NCI-H146 treated with DMSO at 0.1 percent for 48 hours (cell line): Measurements from ENCODE around the gene ST6GALNAC3.

Source experiments
- DNase-seq: peaks from one replicate; lab custom pipeline; 2025; ENCODE audit not compliant: unreplicated experiment; lab: John Stamatoyannopoulos, UW

Gene ST6GALNAC3

DNA sequence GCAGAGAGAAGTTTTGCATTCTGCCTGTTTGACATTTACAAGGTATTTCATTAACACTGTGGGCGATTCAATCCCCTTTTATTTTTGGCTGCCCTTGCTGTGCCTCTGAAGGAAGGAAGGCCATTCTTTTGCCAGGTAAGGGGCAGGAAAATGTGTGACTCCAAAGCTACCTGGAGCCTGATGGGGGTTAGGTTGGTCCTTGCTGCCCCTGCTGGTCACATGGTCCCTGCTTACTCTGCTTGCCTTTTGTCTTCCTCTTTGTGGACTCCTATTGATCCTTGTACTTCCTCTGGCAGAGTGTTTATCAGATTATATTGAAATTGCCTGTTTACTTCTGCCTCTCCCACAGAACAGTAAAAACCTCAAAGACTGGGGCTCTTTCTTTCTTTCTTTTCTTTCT, 65.7 kb downstream of the ST6GALNAC3 start:
- peak; percentile 9 for DNase-seq

DNA sequence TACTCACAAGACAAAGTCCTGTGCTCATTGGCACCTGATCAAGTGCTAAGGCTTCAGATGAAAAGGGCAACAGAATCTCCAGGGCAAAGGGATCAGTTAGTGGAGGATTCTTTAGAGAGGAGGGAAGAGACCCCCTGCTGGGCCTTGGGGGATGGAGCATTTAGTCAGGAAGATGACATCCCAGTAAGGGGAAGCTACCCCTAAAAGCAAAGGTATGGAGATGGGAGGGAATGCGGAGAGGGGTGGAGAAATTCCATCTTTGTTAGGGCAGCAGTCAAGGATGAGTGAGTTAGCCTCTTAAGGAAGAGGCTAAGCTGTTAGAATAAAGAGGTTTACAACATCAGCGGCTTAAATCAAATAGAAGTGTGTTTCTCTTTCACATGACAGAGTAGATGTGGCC, 67.4 kb downstream of the ST6GALNAC3 start:
- DNase-seq = no peak

DNA sequence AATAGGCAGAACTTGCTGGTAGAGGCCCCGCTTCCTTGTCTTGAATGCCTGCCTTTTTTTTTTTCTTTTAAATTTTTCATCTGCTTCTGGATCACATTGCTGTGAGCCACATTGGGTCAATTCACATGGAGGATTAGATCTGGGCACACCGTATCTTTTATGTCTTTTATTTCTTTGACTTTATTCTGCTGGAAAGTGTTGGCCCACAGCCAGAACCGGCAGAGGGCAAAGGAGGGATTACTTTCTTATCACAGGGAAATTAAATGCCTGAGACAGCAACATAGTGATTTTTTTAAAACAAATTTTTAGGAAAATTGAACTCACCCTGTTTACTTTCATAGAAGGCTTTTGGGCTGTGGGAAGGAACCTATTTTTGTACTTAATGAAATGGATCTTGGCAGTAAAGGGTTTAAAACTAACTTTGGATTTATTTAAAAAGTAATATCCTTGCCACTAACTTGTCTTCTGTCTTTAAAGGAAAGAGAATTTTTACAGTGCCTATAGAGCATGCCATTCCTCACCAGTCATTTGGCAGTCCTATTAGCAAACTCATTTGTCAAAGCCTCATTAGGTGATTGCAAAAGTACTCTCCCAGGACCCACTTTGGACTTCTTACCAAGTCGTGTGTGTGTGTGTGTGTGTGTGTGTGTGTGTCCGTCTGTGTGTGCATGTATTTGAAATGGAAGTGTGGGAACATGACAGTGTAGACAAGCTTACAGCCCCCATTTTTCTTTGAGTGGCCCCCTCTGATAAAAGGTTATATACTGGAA, 68.4 kb downstream of the ST6GALNAC3 start:
- no peak for DNase-seq

DNA sequence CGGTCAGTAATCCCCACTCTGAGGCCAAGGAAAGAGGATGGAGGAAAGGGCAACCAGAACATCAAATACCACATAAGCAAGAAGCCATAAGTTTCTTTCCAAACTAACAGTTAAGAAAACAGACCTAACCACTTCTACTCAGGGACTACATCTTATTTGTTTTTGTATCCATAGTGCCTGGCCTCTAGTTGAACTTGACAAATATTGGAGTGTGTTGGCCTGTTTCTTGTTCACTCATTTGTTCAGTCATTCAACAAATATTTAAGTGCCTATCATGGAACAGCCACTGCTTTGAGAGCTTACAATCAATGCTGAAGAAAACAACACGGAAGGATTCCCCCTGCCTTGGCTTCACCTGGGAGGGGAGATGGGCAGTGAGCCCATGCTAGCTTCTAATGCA, 69.7 kb downstream of the ST6GALNAC3 start:
- DNase-seq = no peak

DNA sequence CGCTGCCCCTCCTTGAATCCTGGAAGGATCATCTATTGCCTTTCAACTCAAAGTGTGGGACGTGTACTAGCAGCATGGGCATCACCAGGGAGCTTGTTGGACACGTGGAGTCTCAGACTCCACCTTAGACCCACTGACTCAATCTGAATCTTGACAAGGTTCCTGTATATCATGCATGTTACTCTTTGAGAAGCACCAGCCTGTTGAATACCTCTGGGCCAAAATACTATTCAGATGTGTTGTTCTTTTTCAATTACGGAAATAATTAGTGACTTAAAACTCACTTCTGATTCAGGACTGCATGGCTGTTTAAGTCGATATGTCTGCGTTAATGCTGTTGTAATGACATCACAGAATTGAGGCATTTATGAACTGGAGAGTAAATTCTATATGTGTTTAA, 70.8 kb downstream of the ST6GALNAC3 start:
- DNase-seq = no peak

DNA sequence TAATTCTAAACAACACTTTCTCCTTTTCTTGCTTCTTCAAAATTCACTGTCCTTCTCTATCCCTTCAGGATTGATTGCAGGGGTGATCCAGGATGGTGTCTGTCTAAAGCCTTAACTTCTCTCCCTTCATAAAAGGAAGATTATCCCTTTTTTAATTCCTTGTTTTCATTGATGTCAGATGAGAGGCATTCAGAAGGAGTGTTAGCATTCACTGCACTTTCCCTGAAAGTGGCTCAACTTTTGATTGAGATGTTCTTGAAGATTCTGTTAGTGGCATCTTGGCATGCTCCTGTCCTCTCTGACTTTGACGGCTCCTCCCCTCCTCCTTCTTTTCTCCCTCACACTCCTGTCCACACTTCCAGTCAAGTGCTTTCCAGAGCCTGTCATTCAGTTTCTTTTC, 71.6 kb downstream of the ST6GALNAC3 start:
- no peak for DNase-seq

DNA sequence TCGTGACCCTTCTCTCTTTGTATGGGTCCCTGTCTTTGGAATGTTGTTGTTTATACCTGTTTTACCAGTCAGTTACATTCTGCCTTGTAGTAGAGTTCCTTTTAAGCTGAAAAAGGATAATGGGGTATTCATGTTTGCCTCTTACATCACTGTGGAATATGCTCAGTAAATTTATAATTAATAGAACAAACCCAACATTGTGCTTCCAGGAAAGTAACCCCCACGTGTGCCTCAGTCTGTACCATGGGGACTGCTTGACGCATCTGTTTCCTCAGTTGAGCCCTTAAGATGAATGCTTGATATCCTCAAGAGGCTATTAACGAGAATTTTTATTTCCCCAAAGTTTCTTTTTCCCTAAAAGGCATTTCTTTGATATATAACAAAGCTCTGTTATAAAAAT, 73.4 kb downstream of the ST6GALNAC3 start:
- no peak for DNase-seq

DNA sequence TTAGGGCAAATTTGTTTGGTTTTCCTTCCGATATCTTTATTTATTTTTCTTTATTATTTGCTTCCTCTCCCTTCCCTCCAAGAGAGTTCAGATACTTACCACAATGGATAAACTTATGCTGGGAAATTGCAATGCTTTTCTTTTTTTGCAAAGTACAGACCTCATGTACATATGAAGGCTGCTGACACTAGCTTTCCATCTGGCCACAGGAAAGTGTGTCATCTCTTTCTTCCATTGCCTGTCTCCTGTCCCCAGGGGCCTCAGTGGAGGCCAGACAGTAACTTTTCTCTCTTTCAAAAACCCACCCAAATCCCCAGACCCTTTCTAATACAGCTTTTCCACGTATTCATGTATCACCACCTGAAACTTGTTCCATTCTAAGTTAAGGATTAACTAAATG, 73.9 kb downstream of the ST6GALNAC3 start:
- no peak for DNase-seq

DNA sequence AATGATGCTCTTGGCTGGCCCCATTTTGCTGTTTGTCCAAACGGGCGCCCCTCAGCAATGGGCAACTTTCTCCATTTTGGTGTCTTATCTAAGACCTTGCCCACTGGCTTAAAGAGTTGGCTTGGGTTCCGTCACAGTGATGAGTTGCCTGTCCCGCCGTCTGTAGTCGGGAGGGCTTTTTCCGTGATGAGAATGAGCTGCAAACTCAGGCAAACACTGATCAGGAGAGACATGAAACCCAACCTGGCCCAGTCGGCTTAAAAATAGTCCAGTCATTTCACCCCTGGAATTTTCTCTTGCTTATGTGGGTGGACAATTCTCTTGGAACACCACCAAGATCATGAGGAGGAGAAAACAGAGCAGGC, 79.3 kb downstream of the ST6GALNAC3 start:
- DNase-seq = no peak

DNA sequence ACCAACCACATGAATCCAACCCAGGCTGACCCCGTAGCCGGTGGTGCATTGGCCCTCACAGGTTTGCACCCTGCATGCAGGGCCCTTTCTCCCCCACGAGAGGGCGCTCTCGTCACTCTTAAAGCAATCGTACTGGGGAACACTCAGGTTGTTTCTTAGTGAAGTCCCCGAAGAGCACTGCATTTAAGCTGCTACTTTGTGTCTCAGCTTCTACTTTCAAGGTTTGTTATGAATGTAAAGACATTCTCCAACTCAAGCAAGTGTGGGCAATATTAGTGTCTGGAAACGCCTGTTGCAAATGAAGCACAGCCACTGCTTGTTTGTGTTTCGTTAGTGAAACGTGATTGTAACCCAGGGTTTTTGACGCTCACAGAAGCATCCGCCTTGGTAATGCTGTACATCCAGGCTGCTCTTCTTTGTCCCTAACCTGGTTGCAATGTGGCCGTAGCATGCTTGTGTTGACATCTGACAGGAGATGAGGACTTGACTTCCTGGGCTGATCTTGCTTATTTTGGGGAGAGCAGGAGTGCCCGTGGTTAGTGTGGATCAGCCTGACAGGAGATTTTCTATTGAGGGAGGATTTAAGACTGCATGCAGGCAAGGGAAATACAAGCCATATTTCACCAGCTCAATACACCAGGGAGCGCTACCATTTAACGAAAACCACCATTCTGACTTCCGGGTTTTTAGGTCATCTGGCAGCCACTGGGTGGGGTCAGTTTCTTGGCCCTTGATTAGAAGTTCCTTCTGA, 79.8 kb downstream of the ST6GALNAC3 start:
- DNase-seq = peak; percentile 80

DNA sequence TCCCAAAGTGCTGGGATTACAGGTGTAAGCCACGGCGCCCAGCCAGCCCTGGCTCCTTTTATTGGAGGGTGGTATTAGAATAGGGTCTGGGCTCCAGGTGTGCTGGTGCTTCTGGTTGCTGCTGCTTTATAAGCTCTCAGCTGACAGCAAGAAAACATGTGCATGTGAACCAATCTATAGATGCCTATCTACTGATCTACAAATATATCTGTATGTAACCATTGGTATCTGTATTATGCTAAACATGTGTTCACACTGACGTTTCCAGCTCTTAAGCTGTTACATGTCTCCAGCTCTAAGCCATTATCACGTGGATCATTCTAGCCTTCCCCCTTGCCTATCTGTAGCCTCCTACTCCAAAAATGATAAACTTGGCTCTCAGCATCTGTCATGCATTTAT, 82.4 kb downstream of the ST6GALNAC3 start:
- DNase-seq = no peak

DNA sequence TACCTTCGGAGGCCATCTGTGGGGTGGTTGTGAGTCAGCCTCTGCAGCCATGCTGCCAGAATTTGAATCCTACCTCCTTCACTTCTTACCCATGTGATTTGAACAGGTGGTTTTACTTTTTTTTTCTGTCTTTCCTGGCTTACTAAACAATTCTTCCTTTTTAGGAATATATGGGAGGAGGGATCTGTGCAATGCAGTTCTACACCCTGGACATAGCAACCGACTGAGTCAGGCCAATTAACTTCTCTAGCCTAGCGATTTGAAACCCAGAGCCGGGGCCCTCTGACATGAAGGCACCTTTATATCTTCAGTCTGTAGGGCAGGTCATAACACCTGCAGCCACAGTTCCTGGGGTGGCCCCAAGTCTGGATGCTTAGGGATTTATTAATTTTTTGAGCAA, 83.6 kb downstream of the ST6GALNAC3 start:
- DNase-seq = no peak

DNA sequence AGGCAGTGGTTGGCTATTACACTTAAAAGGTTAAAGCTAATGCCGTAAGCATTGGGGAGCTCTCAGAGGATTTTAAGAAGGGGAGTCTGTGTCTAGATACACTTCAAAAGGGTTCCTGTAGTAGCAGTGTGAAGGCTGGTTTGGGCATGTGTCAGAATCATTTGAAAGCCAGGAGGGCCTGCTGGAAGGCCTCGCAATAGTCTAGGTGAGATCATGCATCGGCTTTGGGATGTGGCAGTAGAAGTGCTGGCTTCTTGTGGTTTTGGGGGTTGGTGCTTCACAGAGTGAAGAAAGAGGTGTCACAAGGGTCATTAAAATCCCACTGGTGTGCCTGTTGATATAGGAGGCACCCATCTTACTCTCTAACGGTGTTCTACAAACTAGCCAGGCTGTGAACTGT, 85.7 kb downstream of the ST6GALNAC3 start:
- no peak for DNase-seq

DNA sequence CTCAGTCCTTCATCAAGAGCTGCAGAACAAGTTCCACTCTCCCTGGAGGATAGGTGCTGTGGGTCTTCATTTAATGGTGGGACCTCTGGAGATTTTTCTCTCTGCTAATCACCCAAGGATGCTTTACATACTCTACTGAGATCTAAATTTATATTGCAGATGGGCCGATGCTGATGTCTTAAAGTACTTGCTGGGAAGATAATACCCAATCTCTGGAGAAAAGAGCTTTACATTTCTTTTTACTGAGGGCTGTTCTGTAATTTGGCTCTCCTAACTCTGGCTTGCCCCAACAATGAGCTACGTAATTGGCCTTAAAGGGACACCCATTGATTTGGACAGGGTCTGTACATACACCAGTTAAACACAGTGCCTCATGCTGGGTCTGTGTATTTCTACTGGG, 86.9 kb downstream of the ST6GALNAC3 start:
- no peak for DNase-seq

DNA sequence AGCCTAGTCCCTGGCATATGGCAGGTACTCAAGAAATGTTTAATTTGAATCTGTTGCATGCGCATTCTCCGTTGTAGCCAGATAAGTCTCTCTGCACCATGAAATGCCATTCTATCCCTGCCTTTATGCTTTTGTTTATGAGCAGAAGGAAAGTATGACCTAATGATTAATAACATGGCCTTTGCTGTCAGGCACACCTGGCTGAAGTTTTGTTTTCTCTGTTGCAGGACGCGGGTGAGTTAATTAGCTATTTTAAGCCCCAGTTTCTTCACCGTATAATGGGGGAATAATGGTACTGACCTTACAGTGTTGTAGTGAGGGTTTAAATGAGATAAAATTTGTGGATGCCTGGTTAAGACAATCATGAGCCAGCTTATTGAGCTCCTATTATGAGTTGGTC, 87.7 kb downstream of the ST6GALNAC3 start:
- peak; percentile 38 for DNase-seq

DNA sequence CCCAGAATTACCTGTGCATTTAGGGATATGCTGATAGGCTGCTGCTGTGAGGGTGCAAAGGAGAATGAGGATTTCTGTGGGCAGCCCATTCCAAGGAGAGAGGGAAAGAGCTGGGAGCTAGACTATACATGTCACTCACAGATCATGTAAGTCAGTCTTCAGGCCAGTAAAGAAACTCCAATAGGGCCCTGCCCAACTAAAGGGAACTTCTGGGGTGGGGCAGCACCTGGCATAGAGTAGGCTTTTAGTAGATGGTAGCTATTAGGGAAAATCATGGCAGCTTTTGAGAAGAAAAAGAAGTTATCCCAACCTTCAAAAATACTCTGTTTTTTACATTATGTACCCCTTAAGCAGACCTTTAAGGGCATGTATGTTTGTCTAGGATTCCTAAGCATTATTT, 89.6 kb downstream of the ST6GALNAC3 start:
- DNase-seq = no peak

DNA sequence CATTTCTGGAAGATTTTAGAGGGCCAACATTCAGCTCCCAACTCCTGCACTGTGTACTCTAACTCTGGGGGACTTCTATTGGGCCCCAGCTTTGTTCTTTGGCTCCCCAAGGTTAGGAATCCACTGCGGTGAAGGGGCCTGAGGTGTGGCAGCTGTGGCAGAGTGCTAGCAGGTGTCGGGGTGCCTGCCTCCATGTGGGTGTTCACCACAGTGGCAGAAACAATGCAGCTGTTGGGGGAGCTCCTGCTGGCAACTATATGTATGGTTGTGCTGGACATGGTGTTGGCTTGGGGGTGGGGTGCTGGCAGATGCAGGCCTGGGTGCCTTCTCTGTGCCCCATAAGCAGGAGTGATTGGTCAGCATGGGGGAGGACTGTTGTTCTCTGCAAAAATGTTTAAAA, 95.5 kb downstream of the ST6GALNAC3 start:
- no peak for DNase-seq

DNA sequence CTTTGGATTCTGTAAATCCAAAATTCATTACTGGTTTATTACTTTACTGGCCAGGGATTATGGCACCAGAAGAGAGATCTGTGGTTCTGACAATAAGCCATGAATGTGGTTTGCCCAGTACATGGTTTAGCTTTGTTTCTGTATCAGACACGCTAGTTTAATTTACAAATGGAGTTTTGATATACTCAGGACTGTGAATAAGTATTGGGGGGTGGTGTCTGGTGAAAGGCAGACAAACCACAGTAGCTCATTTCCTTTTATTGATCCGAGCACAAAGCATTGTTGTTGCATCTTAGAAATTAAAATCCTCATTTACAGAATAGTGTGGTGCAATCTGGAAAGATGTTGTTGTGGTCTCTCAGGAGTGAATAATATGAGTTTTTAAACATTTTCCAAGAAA, 96.0 kb downstream of the ST6GALNAC3 start:
- DNase-seq = no peak

DNA sequence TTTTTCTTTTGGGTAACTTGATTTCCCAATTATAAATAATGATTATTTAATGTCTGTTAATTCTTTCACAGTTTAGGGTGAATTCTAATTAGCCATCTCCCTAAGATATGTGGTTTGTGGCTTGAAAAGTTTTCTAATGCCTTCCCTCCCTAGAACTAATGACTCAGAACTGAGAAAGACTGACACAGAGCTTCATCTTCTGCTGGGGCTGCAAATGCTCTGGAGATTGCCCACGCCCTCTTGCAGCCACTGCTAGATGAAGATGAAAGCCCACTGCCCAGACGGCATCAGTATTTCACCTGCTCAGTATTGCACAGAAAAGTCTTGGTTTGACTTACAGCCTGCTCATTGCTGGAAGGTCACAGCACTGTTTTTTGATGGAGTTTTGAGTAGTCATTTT, 101.5 kb downstream of the ST6GALNAC3 start:
- DNase-seq = no peak

DNA sequence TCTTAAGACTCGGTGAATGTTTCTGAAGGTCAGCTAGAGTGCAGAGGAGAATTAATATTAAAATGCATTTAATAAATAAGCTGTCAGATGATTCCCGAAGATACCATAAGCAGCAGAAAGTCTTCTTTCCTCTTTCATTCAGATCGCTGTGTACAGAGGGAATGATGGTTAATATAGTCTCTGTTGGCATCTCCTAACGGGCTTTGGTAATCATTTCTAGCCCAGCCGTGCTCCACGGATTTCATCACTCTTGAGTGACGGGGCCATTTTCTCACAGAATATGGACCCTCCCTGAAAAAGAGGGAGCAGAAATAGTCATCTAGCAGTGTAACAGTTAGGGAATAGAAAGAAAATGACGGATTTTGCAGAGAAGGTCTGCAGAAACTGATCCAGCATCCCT, 103.1 kb downstream of the ST6GALNAC3 start:
- DNase-seq = no peak

DNA sequence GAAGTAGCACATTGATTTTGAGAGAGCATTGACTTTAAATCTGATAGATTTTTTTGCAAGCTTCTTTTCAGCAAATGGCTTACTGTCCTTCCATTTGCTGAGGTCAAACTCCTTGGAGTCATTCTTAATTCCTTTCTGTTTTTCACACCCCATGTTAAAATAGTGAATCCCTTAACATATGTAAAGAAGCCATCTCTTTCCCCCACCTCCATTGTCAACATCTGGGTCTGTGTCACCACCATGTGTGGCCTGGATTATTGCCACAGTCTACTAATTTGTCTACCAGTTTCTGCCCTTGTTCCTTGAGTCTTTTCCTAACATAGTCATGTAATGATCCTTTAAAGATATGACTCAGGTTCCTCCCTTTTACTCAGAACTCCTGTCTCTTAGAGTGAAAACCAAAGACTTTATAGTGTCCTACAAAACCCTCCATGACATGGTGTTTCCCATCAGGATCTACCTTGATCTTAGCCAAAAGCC, 104.7 kb downstream of the ST6GALNAC3 start:
- DNase-seq = no peak

DNA sequence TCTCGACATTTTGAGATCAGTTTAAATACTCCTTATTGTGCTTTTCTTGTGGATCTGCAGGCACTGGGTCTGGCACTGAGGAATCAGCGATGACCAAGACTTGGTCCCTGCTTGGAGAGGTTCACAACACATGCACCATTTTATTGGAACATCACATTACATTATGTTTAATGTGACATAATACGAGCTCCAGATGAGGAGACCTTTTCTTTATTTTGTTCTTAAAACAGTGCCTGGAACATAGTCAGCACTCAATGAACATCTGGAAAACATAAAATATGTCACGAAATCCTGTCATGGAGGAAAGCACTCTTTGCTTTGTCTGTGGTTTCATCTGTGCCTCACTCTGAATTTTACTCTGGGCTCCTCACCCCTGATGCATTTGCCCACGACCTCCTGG, 110.7 kb downstream of the ST6GALNAC3 start:
- no peak for DNase-seq
